ENCODE results near the gene KCNAB1. TPM values are rescaled to one million over a fixed set of nuclear protein-coding genes. Genes with fewer than 3 reads are reported as not detected.

KCNAB1 gene
- total RNA-seq, 1 donor from 2014 or later = 0.79 TPM

- H3K4me3 Mint-ChIP-seq = no peak overlapping the region
- no peaks in the 10 kb centered on the region for H3K9me3 Mint-ChIP-seq
These were observed 418.7 kb downstream of the KCNAB1 start for GRCh38 chr3:156539051-156539450.

GRCh38 chr3:156539802-156540201, 419.4 kb downstream of the KCNAB1 start:
- no peak overlapping the region for H3K27ac Mint-ChIP-seq (ENCODE audit: unreplicated experiment)
- TF ChIP-seq CTCF (conservative IDR thresholded peaks at IDR 0.05) = no peak
- no peaks in the 10 kb centered on the region for H3K36me3 Mint-ChIP-seq (ENCODE audit: low read depth)
- no peaks in the 10 kb centered on the region for H3K9me3 Mint-ChIP-seq
- H3K27me3 Mint-ChIP-seq (ENCODE audit: low read depth) = no peaks in the 10 kb centered on the region
- peaks cover 33% of the 10 kb centered on the region for H3K4me1 Mint-ChIP-seq
- no peak for DNase-seq (ENCODE audit: low read depth, low spot score)
- H3K4me3 Mint-ChIP-seq = no peak overlapping the region

More at GRCh38 chr3:156539051-156539450, 418.7 kb downstream of the KCNAB1 start:
- no peak for DNase-seq (ENCODE audit: low read depth, low spot score)
- TF ChIP-seq CTCF (conservative IDR thresholded peaks at IDR 0.05) = no peak
- H3K27me3 Mint-ChIP-seq (ENCODE audit: low read depth) = no peaks in the 10 kb centered on the region
- H3K36me3 Mint-ChIP-seq (ENCODE audit: low read depth) = no peaks in the 10 kb centered on the region
- H3K27ac Mint-ChIP-seq (ENCODE audit: unreplicated experiment) = no peak overlapping the region
- H3K4me1 Mint-ChIP-seq = peaks cover 33% of the 10 kb centered on the region

- TF ChIP-seq CTCF (conservative IDR thresholded peaks at IDR 0.05) = no peak
- Mint-ChIP-seq H3K4me1 (peaks cover 26% of the 10 kb centered on the region), H3K27ac (ENCODE audit: unreplicated experiment) (peak overlapping the region; percentile 35), H3K9me3 (no peaks in the 10 kb centered on the region), H3K27me3 (ENCODE audit: low read depth) (no peaks in the 10 kb centered on the region), H3K4me3 (peak overlapping the region; percentile 47), H3K36me3 (ENCODE audit: low read depth) (peaks cover 7% of the 10 kb centered on the region)
- DNase-seq (ENCODE audit: low read depth, low spot score) = no peak
These were observed 422.0 kb downstream of the KCNAB1 start for GRCh38 chr3:156542101-156543042.

DNA sequence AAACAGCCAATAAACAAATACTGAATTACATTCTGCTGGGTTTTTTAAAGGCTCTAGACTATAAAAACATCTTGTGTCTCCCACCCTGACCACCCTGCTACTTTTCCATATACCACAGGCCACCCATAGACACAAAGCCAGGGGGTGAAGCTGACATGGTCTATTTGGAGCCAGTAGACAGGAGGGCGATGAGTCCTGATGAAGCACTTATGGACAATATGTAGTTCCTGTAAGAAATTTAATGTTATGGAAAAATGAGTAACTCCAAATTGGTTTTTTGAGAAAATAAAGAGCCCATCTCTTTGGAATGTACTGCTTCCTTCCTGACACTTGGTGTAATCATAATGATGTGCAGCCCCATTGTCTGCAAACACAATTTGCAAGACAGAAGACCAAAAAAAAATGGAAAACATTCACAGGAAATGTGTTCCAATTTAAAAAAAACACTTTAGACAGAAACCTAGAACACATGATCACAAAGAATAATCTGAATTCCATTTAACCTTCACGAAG, 422.7 kb downstream of the KCNAB1 start:
- peaks cover 31% of the 10 kb centered on the region for H3K4me1 Mint-ChIP-seq
- peak overlapping the region; percentile 1 for H3K27ac Mint-ChIP-seq (ENCODE audit: unreplicated experiment)
- H3K36me3 Mint-ChIP-seq (ENCODE audit: low read depth) = peaks cover 7% of the 10 kb centered on the region

GRCh38 chr3:156547637-156548036, 427.3 kb downstream of the KCNAB1 start:
- Mint-ChIP-seq H3K4me1 (peaks cover 49% of the 10 kb centered on the region), H3K36me3 (ENCODE audit: low read depth) (peaks cover 14% of the 10 kb centered on the region), H3K9me3 (no peaks in the 10 kb centered on the region), H3K4me3 (no peak overlapping the region), H3K27ac (ENCODE audit: unreplicated experiment) (no peak overlapping the region), H3K27me3 (ENCODE audit: low read depth) (no peaks in the 10 kb centered on the region)
- no peak for DNase-seq (ENCODE audit: low read depth, low spot score)
- TF ChIP-seq CTCF (conservative IDR thresholded peaks at IDR 0.05) = no peak

More for the DNA sequence above, 422.7 kb downstream of the KCNAB1 start:
- Mint-ChIP-seq H3K9me3 (no peaks in the 10 kb centered on the region), H3K4me3 (no peak overlapping the region), H3K27me3 (ENCODE audit: low read depth) (no peaks in the 10 kb centered on the region)
- TF ChIP-seq CTCF (conservative IDR thresholded peaks at IDR 0.05) = no peak
- no peak for DNase-seq (ENCODE audit: low read depth, low spot score)

Data from neural crest cell (in vitro differentiated cells).